ENCODE results near the gene GFAP. TPM values are rescaled to one million over a fixed set of nuclear protein-coding genes. Genes with fewer than 3 reads are reported as not detected.

GFAP gene
- polyA plus RNA-seq (2012; ENCODE audit: insufficient read depth, insufficient read length, low read depth), result 17.7 TPM

DNA sequence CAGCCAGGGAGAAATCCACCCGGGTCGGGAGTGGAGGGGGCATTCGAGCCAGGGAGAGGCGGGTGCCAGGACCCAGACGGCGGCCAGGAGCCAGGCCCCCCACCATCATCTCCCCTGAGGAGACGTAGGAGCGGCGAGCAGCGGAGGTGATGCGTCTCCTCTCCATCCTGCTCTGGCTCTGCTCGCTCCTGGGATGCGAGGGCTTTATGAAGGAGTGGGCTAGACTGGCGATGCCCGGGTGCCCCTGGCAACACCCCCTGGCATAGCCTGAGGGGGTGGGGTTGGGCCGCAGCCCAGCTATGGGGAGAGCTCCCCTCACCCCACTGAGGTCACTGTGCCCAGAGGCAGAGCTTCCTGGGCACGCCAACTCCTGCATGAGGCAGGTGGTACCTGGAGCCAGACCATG is at the start of gene GFAP:
Gene GFAP, minus strand, starts transcription at position 180 of the 406 bp plus-strand sequence. Its CDS starts 14 bp downstream, at position 166.
- H3K27me3 ChIP-seq, result no peaks in the 10 kb centered on the region
- TF ChIP-seq, protein P1, sequence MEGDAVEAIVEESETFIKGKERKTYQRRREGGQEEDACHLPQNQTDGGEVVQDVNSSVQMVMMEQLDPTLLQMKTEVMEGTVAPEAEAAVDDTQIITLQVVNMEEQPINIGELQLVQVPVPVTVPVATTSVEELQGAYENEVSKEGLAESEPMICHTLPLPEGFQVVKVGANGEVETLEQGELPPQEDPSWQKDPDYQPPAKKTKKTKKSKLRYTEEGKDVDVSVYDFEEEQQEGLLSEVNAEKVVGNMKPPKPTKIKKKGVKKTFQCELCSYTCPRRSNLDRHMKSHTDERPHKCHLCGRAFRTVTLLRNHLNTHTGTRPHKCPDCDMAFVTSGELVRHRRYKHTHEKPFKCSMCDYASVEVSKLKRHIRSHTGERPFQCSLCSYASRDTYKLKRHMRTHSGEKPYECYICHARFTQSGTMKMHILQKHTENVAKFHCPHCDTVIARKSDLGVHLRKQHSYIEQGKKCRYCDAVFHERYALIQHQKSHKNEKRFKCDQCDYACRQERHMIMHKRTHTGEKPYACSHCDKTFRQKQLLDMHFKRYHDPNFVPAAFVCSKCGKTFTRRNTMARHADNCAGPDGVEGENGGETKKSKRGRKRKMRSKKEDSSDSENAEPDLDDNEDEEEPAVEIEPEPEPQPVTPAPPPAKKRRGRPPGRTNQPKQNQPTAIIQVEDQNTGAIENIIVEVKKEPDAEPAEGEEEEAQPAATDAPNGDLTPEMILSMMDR (IDR thresholded peaks at IDR 0.05; ENCODE audit: low read depth, low read length), result no peak
- no peaks in the 10 kb centered on the region for H3K9me3 ChIP-seq
- H3K4me1 ChIP-seq, result peaks cover 17% of the 10 kb centered on the region
- no peaks in the 10 kb centered on the region for H3K36me3 ChIP-seq
- H3K4me3 ChIP-seq (ENCODE audit: low read depth, low read length), result no peak within 1 kb of the TSS
- no peak for DNase-seq

DNA sequence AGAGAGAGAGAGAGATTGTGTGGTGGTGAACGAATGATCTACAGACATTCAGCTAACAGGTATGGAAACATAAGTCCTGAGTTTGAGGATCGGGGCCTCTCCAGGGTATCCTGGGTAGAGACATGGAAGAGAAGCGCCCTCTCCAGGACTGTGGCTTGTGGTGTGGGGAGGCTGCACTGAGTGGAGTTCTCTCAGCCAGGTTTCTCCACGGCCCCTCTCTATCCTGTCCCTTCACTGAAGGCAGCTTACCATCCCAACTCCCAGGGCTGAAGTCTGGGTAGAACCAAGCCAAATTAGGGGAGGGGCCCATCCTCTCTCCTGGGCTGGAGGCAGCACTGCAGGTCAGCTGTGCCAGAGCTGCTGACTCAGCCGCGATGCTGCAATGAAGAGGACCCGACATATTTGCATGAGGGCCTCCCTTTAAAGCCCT is 46.6 kb upstream of the GFAP start:
- Histone ChIP-seq H3K27me3 (peaks cover 10% of the 10 kb centered on the region), H3K9me3 (no peaks in the 10 kb centered on the region), H3K4me1 (peaks cover 30% of the 10 kb centered on the region), H3K4me3 (ENCODE audit: low read depth, low read length) (no peak overlapping the region), H3K36me3 (no peaks in the 10 kb centered on the region)
- DNase-seq, result peak; percentile 53
- TF ChIP-seq, protein P1 (IDR thresholded peaks at IDR 0.05; ENCODE audit: low read depth, low read length), result peak; percentile 52

DNA sequence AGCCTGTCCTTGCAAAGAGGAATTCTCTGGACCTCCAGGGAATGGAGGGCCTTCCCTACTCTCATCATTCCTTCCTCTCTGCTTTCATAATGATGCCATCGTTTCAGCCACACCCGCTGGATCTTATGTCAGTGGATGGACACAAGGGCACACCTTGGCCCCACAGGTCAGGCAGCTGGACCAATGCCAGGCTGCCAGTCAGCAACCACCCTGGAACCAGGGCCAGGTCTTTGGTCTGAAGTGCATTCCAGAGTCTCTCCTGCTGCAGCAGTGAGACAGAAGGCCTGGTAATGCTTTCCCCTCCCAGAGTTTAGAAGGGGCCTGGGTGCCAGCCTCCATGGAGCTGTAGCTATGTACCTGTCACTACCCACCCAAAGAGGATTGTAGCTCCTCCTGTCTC is 45.4 kb upstream of the GFAP start:
- TF ChIP-seq, protein P1 (IDR thresholded peaks at IDR 0.05; ENCODE audit: low read depth, low read length), result no peak
- Histone ChIP-seq H3K9me3 (no peaks in the 10 kb centered on the region), H3K36me3 (no peaks in the 10 kb centered on the region), H3K4me3 (ENCODE audit: low read depth, low read length) (no peak overlapping the region), H3K4me1 (peaks cover 38% of the 10 kb centered on the region), H3K27me3 (peaks cover under 1% of the 10 kb centered on the region; the same call in 1 of the 2 replicates)
- DNase-seq, result no peak

DNA sequence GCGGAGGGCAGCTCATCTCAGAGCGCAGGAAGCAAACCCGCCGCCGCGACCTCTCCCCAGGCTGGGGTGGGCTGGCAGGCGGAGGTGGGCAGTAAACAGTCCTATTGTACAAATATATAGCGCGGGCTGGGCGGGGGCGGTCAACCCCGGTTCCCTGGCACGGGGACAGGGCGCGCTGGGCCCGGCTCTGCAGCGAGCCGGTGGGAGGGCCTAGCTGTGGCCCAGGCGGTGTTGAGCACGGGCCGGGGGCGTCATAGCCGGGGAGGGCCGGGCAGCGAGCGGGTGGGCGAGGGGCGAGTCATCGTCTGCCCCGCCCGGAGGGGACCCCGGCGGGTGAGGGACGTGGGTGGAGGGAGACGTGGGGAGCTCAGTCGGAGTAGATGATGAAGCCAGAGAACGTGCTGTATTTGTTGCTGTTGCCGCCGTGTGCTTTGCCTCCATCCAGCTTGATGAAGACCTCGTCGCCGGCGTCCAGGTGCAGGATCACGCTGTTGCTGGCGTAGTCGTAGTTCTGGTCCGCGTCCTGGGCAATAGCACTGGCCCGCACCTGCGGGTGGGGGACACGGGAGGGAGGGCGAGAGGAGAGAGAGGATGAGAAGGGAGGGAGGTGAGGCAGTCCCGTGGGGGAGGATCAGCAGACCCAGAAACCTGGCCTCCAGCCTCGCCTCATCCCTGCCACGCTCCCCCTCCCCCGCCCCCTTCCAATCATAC is 44.7 kb upstream of the GFAP start:
- no peaks in the 10 kb centered on the region for H3K9me3 ChIP-seq
- H3K4me3 ChIP-seq (ENCODE audit: low read depth, low read length), result peak overlapping the region; percentile 45
- H3K4me1 ChIP-seq, result peaks cover 42% of the 10 kb centered on the region
- DNase-seq, result peak; percentile 56
- H3K27me3 ChIP-seq, result no peaks in the 10 kb centered on the region
- no peaks in the 10 kb centered on the region for H3K36me3 ChIP-seq
- TF ChIP-seq, protein P1 (IDR thresholded peaks at IDR 0.05; ENCODE audit: low read depth, low read length), result no peak

DNA sequence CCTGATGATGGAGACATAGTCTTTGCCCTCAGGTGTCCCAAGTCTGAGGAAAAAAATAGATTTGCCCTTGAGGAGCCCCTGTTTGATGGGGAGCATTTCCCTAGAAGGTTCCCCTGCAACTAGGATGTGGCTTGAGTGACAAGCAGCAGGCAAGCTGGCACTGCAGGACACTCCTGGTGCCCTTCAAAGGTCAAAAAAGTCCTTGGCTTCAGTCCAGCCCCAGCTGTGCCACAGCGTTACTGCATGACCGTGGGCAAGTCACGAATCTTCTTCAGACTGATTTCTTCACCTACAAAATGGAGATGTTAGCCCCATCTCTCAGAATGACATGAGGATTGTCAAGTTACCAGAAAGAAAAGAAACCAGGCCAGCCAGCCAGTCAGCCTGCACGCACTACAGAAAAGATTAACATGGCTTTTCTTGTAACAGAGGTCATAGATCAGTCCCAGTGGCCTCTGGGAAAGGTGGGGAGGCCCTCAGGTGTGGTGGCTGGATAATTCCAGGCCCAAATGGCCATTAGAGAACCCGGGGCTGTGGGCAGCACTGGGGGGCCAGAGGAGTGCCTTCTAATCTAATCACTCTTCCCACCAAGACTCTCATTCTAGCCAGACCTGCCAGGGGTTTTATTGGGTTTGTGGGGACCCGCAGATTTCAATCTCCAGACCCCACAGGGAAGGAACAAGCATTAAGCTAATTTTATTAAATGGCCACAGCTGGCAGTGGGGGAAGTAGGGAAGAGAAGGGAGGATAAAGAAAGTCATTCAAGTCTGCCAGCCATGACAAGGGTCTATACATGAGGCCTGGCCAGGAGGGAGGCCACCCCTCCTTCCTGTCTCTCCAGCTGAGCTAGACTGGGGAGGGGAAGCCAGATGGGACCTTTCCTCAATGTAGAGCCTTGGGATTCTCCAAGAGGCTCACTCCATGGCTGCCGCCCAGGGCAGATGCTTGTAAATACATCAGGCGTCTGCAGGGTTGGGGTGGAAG is 42.0 kb upstream of the GFAP start:
- Histone ChIP-seq H3K36me3 (no peaks in the 10 kb centered on the region), H3K4me3 (ENCODE audit: low read depth, low read length) (no peak overlapping the region), H3K9me3 (no peaks in the 10 kb centered on the region), H3K4me1 (peaks cover 42% of the 10 kb centered on the region), H3K27me3 (no peaks in the 10 kb centered on the region)
- TF ChIP-seq, protein P1 (IDR thresholded peaks at IDR 0.05; ENCODE audit: low read depth, low read length), result no peak
- peak; percentile 83 for DNase-seq
